Nephron (organoid): ENCODE measurements around the gene NCKIPSD.
"Not testable (repeated sequence)": the region's sequence is repeated elsewhere in the genome, so short reads cannot be mapped to it uniquely, and the experiment has no call there.

Experiments used
- H3K27ac Mint-ChIP-seq, 3 experiments: 2 replicates each; pipeline ENCODE4 v1.8.0; 2020; ENCODE audit warnings: mixed read lengths in 3 of 3, mild to moderate bottlenecking in 2 of 3, moderate library complexity in 1 of 3
- H3K27me3 Mint-ChIP-seq: 2 replicates; pipeline ENCODE4 v1.8.0; 2021; ENCODE audit warnings: low read depth, mild to moderate bottlenecking, moderate library complexity, mixed read lengths
- H3K36me3 Mint-ChIP-seq: 2 replicates; pipeline ENCODE4 v1.8.0; 2020; ENCODE audit warnings: low read depth, mixed read lengths
- H3K4me1 Mint-ChIP-seq: 2 replicates; pipeline ENCODE4 v1.8.0; 2020; ENCODE audit warnings: mixed read lengths
- H3K4me3 Mint-ChIP-seq, 3 experiments: 2 replicates each; pipeline ENCODE4 v1.8.0; 2020; ENCODE audit warnings: mild to moderate bottlenecking in 3 of 3, mixed read lengths in 3 of 3, moderate library complexity in 2 of 3
- H3K9me3 Mint-ChIP-seq: 2 replicates; pipeline ENCODE4 v1.8.0; 2020; ENCODE audit warnings: mixed read lengths
- CTCF ChIP-seq, 3 experiments: fragments of 200-600 bp; sonication (generic); IDR thresholded peaks; one replicate each; pipeline ENCODE4 v1.5.0; 2021; ENCODE audit warnings: antibody characterized with exemption in 3 of 3; ENCODE audit not compliant: unreplicated experiment in 3 of 3

NCKIPSD gene

GRCh38 chr3:48685603-48686511 lies at the start of gene NCKIPSD:
NCKIPSD (minus strand) TSS chr3:48685915; CDS start chr3:48685807, 108 bp downstream.
- Mint-ChIP-seq H3K4me3 (peak within 1 kb of the TSS; percentile 86 to 95 (median 91)), H3K36me3 (peaks cover 22% of the 10 kb centered on the region), H3K27ac (peak within 1 kb of the TSS; percentile 26 to 54 (median 39)), H3K9me3 (no peaks in the 10 kb centered on the region), H3K27me3 (no peaks in the 10 kb centered on the region), H3K4me1 (peaks cover 39% of the 10 kb centered on the region)
- TF ChIP-seq CTCF (IDR thresholded peaks at IDR 0.05; ENCODE audit: unreplicated experiment in 3 of 3) = peak; percentile 80 to 90 (median 87)

- not testable (repeated sequence) for H3K27me3 Mint-ChIP-seq, H3K36me3 Mint-ChIP-seq, H3K9me3 Mint-ChIP-seq
- peaks cover 29% of the 10 kb centered on the region for H3K4me1 Mint-ChIP-seq
- peak overlapping the region; percentile 82 to 89 (median 84) for H3K27ac Mint-ChIP-seq
- H3K4me3 Mint-ChIP-seq = peak overlapping the region in 1 of 3 experiments; percentile 23
Observed at GRCh38 chr3:48735075-48735767, 49.5 kb upstream of the NCKIPSD start.

- H3K27ac Mint-ChIP-seq, H3K27me3 Mint-ChIP-seq, H3K9me3 Mint-ChIP-seq, H3K4me3 Mint-ChIP-seq, H3K36me3 Mint-ChIP-seq: not testable (repeated sequence)
- H3K4me1 Mint-ChIP-seq = peaks cover 24% of the 10 kb centered on the region
Observed at GRCh38 chr3:48734541-48734940, 48.8 kb upstream of the NCKIPSD start.

GRCh38 chr3:48733752-48734518 lies 48.2 kb upstream of the NCKIPSD start:
- H3K9me3 Mint-ChIP-seq, H3K36me3 Mint-ChIP-seq, H3K27me3 Mint-ChIP-seq, H3K27ac Mint-ChIP-seq, H3K4me3 Mint-ChIP-seq: not testable (repeated sequence)
- peaks cover 24% of the 10 kb centered on the region for H3K4me1 Mint-ChIP-seq

- no peak for TF ChIP-seq CTCF (IDR thresholded peaks at IDR 0.05; ENCODE audit: unreplicated experiment in 3 of 3)
- H3K36me3 Mint-ChIP-seq = no peaks in the 10 kb centered on the region
- H3K27me3 Mint-ChIP-seq = peaks cover 5% of the 10 kb centered on the region
- H3K4me3 Mint-ChIP-seq = no peak overlapping the region
- H3K27ac Mint-ChIP-seq = no peak overlapping the region
- no peaks in the 10 kb centered on the region for H3K4me1 Mint-ChIP-seq
- H3K9me3 Mint-ChIP-seq = no peaks in the 10 kb centered on the region
Observed at GRCh38 chr3:48727511-48727910, 41.8 kb upstream of the NCKIPSD start.

GRCh38 chr3:48725185-48725855 lies 39.6 kb upstream of the NCKIPSD start:
- H3K27me3 Mint-ChIP-seq, H3K4me1 Mint-ChIP-seq, H3K9me3 Mint-ChIP-seq, H3K36me3 Mint-ChIP-seq, H3K27ac Mint-ChIP-seq, H3K4me3 Mint-ChIP-seq: not testable (repeated sequence)

GRCh38 chr3:48723725-48724124 lies 38.0 kb upstream of the NCKIPSD start:
- Mint-ChIP-seq H3K27me3 (peaks cover 6% of the 10 kb centered on the region), H3K9me3 (no peaks in the 10 kb centered on the region), H3K4me3 (no peak overlapping the region), H3K36me3 (no peaks in the 10 kb centered on the region), H3K4me1 (peaks cover 10% of the 10 kb centered on the region), H3K27ac (no peak overlapping the region)
- no peak for TF ChIP-seq CTCF (IDR thresholded peaks at IDR 0.05; ENCODE audit: unreplicated experiment in 3 of 3)

- not testable (repeated sequence) for H3K9me3 Mint-ChIP-seq, H3K27ac Mint-ChIP-seq, H3K36me3 Mint-ChIP-seq, H3K4me3 Mint-ChIP-seq, H3K4me1 Mint-ChIP-seq
- H3K27me3 Mint-ChIP-seq = peaks cover 10% of the 10 kb centered on the region
Observed at GRCh38 chr3:48723293-48723692, 37.6 kb upstream of the NCKIPSD start.
